Measurements from ENCODE around the gene EID2B.

DNA sequence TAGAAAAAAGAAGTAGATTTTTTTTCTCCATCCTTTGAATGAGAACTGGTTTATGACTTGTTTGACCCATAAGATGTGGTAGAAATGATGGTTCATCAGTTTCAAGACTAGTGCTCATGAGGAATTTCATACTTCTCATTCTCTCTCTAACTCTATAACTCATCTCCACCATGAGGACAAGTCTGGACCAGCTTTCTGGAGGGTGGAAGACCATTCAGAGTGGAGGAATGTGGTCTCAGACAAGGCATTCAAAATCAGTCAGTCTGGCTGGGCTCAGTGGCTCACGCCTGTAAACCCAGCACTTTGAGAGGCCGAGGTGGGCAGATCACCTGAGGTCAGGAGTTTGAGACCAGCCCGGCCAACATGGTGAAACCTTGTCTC lies 10.8 kb upstream of the EID2B start:
- TF ChIP-seq, protein P1, sequence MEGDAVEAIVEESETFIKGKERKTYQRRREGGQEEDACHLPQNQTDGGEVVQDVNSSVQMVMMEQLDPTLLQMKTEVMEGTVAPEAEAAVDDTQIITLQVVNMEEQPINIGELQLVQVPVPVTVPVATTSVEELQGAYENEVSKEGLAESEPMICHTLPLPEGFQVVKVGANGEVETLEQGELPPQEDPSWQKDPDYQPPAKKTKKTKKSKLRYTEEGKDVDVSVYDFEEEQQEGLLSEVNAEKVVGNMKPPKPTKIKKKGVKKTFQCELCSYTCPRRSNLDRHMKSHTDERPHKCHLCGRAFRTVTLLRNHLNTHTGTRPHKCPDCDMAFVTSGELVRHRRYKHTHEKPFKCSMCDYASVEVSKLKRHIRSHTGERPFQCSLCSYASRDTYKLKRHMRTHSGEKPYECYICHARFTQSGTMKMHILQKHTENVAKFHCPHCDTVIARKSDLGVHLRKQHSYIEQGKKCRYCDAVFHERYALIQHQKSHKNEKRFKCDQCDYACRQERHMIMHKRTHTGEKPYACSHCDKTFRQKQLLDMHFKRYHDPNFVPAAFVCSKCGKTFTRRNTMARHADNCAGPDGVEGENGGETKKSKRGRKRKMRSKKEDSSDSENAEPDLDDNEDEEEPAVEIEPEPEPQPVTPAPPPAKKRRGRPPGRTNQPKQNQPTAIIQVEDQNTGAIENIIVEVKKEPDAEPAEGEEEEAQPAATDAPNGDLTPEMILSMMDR (conservative IDR thresholded peaks at IDR 0.05): no peak
- TF ChIP-seq EZH2 (IDR thresholded peaks at IDR 0.05; ENCODE audit: low read depth): no peak
